Kidney tubule cell (primary cell): ENCODE results near the gene PMP22.
A peak's percentile ranks its signal among the peaks of the same experiment; 100 is the strongest.
"Not testable (repeated sequence)": the region's sequence is repeated elsewhere in the genome, so short reads cannot be mapped to it uniquely, and the experiment has no call there.

ENCODE experiments used
- DNase-seq: peaks from one replicate; pipeline ENCODE4 v3.0.0-alpha.2; 2018; ENCODE audit warnings: low spot score

PMP22 gene

GRCh38 chr17:15210247-15210646, 54.9 kb downstream of the PMP22 start:
- no peak for DNase-seq

GRCh38 chr17:15203062-15203461, 62.1 kb downstream of the PMP22 start:
- not testable (repeated sequence) for DNase-seq

- not testable (repeated sequence) for DNase-seq
Measured at GRCh38 chr17:15200574-15200973, 64.6 kb downstream of the PMP22 start.

GRCh38 chr17:15197229-15197628, 67.9 kb downstream of the PMP22 start:
- no peak for DNase-seq

- no peak for DNase-seq
Measured at GRCh38 chr17:15194859-15195277, 70.3 kb downstream of the PMP22 start.

- peak; percentile 9 for DNase-seq
Measured at GRCh38 chr17:15185625-15185991, 79.5 kb downstream of the PMP22 start.

- no peak for DNase-seq
Measured at GRCh38 chr17:15184872-15185624, 80.1 kb downstream of the PMP22 start.

- no peak for DNase-seq
Measured at GRCh38 chr17:15181816-15182215, 83.3 kb downstream of the PMP22 start.

GRCh38 chr17:15181333-15181732, 83.8 kb downstream of the PMP22 start:
- no peak for DNase-seq

- DNase-seq: no peak
Measured at GRCh38 chr17:15180121-15180561, 85.0 kb downstream of the PMP22 start.
